Mesothelial cell of epicardium (in vitro differentiated cells): ENCODE results near the gene F12. TPM values are rescaled to one million over a fixed set of nuclear protein-coding genes. Genes with fewer than 3 reads are reported as not detected.

Source experiments
- DNase-seq, 2 experiments: peaks; one replicate each; pipeline ENCODE4 v3.0.0; 2021; ENCODE audit warnings: low spot score in 2 of 2; ENCODE audit not compliant: unreplicated experiment in 2 of 2
- H3K27ac Mint-ChIP-seq: 2 replicates; pipeline ENCODE4 v1.8.0; 2021; ENCODE audit warnings: mixed read lengths
- H3K27me3 Mint-ChIP-seq: 2 replicates; pipeline ENCODE4 v1.8.0; 2021; ENCODE audit warnings: low read depth, mixed read lengths
- H3K36me3 Mint-ChIP-seq: 2 replicates; pipeline ENCODE4 v1.8.0; 2021; ENCODE audit warnings: mixed read lengths
- H3K4me1 Mint-ChIP-seq: 2 replicates; pipeline ENCODE4 v1.8.0; 2021; ENCODE audit warnings: mixed read lengths
- H3K4me3 Mint-ChIP-seq: 2 replicates; pipeline ENCODE4 v1.8.0; 2021; ENCODE audit warnings: mild to moderate bottlenecking, moderate library complexity, mixed read lengths
- H3K9me3 Mint-ChIP-seq: 2 replicates; pipeline ENCODE4 v1.8.0; 2021; ENCODE audit warnings: mixed read lengths
- total RNA-seq: library from RNA; stranded (reverse); gene quantifications from 3 replicates; pipeline ENCODE4 v1.2.1, GENCODE V29; 2021
- TF ChIP-seq, protein P1 (sequence below): fragments of 200-600 bp; sonication (generic); IDR thresholded peaks from one replicate; pipeline ENCODE4 v1.5.0; 2021; ENCODE audit warnings: antibody characterized with exemption; ENCODE audit not compliant: unreplicated experiment

Gene F12
- total RNA-seq, 1 donor from 2014 or later = 2.3 TPM

DNA sequence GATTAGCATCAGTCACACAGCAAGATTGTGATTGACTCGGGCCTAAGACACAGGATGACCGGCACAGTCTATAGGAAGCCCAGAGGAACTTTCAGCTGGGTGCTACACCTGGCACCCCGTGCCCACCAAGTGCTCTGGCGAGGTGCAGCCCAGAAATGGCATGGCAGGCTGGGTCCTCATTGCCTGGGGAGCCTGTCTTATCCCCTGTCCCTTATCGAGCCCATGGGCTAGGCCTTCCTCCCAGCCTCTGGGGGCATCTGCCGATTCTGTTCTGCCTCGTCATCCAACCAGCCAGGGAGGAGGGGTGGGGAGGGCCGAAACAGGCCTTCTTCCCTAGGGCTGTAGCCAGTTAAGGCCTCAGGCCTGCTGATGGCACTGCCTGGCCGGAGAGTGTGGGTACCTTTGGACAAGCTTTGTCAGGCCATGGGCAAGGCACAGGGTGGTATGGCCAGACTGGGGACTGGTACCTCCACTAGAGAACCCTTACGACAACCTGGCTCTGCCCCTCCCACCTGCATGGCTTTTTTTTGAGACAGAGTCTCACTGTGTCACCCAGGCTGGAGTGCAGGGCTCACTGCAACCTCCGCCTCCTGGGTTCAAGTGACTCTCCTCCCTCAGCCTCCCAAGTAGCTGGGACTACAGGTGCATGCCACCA, 18.7 kb upstream of the F12 start:
- H3K27ac Mint-ChIP-seq = peak overlapping the region; percentile 89
- H3K4me3 Mint-ChIP-seq = peak overlapping the region; percentile 79
- H3K27me3 Mint-ChIP-seq = no peaks in the 10 kb centered on the region
- no peaks in the 10 kb centered on the region for H3K9me3 Mint-ChIP-seq
- no peak for DNase-seq
- TF ChIP-seq, protein P1, sequence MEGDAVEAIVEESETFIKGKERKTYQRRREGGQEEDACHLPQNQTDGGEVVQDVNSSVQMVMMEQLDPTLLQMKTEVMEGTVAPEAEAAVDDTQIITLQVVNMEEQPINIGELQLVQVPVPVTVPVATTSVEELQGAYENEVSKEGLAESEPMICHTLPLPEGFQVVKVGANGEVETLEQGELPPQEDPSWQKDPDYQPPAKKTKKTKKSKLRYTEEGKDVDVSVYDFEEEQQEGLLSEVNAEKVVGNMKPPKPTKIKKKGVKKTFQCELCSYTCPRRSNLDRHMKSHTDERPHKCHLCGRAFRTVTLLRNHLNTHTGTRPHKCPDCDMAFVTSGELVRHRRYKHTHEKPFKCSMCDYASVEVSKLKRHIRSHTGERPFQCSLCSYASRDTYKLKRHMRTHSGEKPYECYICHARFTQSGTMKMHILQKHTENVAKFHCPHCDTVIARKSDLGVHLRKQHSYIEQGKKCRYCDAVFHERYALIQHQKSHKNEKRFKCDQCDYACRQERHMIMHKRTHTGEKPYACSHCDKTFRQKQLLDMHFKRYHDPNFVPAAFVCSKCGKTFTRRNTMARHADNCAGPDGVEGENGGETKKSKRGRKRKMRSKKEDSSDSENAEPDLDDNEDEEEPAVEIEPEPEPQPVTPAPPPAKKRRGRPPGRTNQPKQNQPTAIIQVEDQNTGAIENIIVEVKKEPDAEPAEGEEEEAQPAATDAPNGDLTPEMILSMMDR = no peak
- H3K4me1 Mint-ChIP-seq = peaks cover 23% of the 10 kb centered on the region
- H3K36me3 Mint-ChIP-seq = no peaks in the 10 kb centered on the region

DNA sequence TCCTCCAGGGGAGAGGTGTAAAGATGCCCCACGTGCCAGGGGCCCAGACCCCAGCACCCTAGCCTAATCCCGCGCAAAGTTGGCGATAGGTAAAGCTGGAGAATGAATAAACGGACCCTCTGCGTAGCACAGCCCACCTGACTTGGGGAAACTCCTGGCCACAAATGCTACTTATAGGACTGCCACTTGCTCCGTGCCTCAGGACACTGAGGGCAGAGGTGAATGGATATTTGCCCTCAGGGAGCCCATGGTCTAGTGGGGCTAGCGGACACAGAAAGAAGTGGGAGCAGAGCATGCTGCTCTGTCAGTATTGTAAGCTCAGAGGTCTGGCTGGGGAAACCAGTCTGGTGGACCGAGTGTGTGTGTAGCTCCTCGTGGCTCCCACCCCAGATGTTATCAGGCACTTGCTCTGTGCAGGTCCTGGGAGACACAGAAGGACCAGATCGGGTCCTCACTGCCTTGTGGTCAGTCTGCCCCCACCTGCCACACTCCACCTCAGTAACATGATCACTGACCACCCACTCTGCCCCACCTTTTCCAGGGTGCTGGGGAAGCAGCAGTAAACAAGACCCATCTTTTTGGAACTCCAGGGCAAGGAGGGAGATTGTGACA, 18.0 kb upstream of the F12 start:
- Mint-ChIP-seq H3K36me3 (no peaks in the 10 kb centered on the region), H3K4me1 (peaks cover 23% of the 10 kb centered on the region), H3K27ac (peak overlapping the region; percentile 89), H3K9me3 (no peaks in the 10 kb centered on the region), H3K27me3 (no peaks in the 10 kb centered on the region), H3K4me3 (peak overlapping the region; percentile 79)
- no peak for DNase-seq
- TF ChIP-seq, protein P1 = no peak

DNA sequence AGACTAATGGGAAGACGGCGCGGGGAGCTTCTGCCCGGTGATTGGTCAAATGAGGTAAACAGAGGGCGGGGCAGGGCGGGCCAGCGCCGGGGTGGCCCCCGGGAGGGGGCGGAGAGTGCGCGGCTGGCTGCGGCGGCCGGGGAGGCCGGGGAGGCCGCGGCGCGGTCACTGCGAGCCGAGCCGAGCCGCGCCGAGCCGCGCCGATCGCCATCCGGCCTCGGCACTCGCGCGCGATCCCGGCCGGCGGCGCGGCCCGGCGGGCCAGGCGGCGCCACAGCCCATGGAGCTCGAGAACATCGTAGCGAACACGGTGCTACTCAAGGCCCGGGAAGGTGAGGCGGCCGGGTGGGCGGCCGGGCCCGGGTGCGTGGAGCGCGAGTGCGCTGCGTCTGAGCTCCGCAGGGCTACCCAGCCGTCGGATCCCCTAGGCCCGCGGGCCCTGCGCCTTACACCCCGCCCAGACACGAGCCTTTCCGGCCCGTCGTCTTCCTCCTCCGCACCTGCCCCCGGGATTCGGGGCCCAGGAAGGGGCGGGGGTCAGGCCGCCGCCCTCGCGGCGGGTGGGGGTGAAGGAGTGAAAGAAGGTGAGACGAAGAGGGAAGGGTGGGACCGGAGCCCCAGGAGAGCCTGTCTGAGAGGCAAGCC, 17.3 kb upstream of the F12 start, which contains the start of gene GRK6:
Gene GRK6 (plus strand): TSS at position 111 of the 645 bp plus-strand sequence. CDS start 170 bp downstream, at position 281.
- Mint-ChIP-seq H3K9me3 (no peaks in the 10 kb centered on the region), H3K36me3 (no peaks in the 10 kb centered on the region), H3K4me1 (peaks cover 23% of the 10 kb centered on the region), H3K27me3 (no peaks in the 10 kb centered on the region), H3K27ac (peak within 1 kb of the TSS; percentile 99), H3K4me3 (peak within 1 kb of the TSS; percentile 91)
- peak in 1 of 2 experiments; percentile 65 for DNase-seq
- TF ChIP-seq, protein P1 = no peak

DNA sequence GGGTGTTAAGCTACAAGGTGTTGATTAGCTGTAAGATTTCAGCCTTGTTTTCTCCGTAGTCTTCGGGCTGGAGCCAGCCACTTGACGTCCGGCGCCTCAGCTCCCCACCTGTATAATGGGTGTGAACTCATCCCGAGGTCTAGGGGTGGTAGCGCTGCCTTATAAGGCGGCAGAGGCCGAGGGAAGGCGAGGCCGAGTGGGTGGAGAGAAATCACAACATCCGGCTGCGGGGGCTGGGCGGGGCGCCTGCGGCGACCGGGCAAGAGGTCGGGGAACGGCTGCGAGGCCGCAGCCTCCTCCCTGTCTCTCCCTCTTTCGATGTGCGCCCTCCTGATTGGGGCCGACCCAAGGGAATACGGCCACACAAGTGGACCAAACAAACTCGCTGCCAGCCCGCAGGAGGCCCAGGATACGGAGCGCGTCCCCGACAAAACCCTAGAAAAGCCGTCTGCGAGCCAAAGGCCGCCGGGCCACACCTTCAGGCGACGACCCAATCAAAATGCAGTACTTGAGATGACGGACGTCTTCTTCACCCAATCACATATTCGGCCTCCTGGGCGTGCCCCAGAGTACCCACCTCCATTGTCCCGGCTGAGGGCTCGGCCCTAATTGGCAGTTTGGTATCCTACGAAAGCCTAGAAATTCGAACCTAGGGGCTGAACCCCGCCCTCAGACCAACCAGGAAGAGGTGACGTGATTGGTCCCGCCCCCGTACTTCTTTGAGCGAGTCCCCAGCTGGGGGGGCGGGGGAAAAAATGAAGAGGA, 16.6 kb upstream of the F12 start:
- DNase-seq = peak; percentile 97 to 100
- no peaks in the 10 kb centered on the region for H3K27me3 Mint-ChIP-seq
- no peaks in the 10 kb centered on the region for H3K9me3 Mint-ChIP-seq
- H3K4me1 Mint-ChIP-seq = peaks cover 23% of the 10 kb centered on the region
- peak overlapping the region; percentile 91 for H3K4me3 Mint-ChIP-seq
- TF ChIP-seq, protein P1 = no peak
- H3K27ac Mint-ChIP-seq = peak overlapping the region; percentile 99
- H3K36me3 Mint-ChIP-seq = no peaks in the 10 kb centered on the region

DNA sequence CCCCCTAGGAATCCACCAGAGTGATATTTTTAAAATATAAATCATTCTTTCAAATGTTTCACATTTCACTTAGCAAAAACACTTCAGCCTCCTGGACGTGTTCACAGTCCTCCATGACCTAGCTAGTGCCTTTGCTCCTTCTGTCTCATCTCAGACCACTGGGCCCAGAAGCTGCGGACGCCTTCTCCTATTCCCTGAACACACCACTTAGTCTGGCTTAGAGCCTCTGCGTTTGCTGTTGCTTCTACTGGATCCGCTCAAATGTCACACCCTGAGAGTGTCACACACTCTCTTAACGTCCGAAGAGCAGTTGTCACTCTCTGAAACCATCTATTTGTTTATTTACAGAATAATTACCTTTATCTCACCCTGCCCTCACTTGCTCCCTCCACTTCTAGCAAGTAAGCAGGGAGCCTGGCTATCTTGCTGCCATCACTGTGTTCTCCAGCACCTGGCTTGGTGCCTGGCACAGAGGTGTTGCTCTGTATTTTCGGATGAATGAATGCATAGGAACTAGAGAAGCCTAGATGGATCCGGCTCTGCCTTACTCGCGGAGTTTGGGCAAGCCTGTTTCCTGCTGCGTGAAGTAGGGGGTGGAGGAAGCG, 15.9 kb upstream of the F12 start:
- TF ChIP-seq, protein P1 = no peak
- DNase-seq = no peak
- peaks cover 23% of the 10 kb centered on the region for H3K4me1 Mint-ChIP-seq
- H3K9me3 Mint-ChIP-seq = no peaks in the 10 kb centered on the region
- H3K4me3 Mint-ChIP-seq = peak overlapping the region; percentile 91
- H3K27ac Mint-ChIP-seq = peak overlapping the region; percentile 99
- no peaks in the 10 kb centered on the region for H3K36me3 Mint-ChIP-seq
- no peaks in the 10 kb centered on the region for H3K27me3 Mint-ChIP-seq
